Forelimb muscle (tissue), 1 donor: ENCODE results near the gene FAM221B. TPM values are rescaled to one million over a fixed set of nuclear protein-coding genes. Genes with fewer than 3 reads are reported as not detected.

Experiments
- DNase-seq: peaks from one replicate; pipeline ENCODE4 v3.0.0-alpha.2; 2013; ENCODE audit warnings: low read depth
- polyA plus RNA-seq: library from polyadenylated mRNA; unstranded; fragments of 120-200 nt; gene quantifications from one replicate; pipeline ENCODE4 v1.2.1, GENCODE V29; 2013; ENCODE audit not compliant: insufficient read length

Gene FAM221B
- polyA plus RNA-seq, 1 donor: 0.18 TPM

- DNase-seq: no peak
These were observed 19.4 kb upstream of the FAM221B start for GRCh38 chr9:35847792-35848572.

- no peak for DNase-seq
These were observed 17.6 kb upstream of the FAM221B start for GRCh38 chr9:35845824-35846771.

- DNase-seq: peak; percentile 91
These were observed 16.2 kb upstream of the FAM221B start for GRCh38 chr9:35844628-35845270.

- no peak for DNase-seq
These were observed 14.3 kb upstream of the FAM221B start for GRCh38 chr9:35842795-35843194.

- DNase-seq: no peak
These were observed 13.7 kb upstream of the FAM221B start for GRCh38 chr9:35842020-35842745.

- no peak for DNase-seq
These were observed 13.0 kb upstream of the FAM221B start for GRCh38 chr9:35841645-35841900.

GRCh38 chr9:35840881-35841644, 12.5 kb upstream of the FAM221B start:
- no peak for DNase-seq

- no peak for DNase-seq
These were observed 11.4 kb upstream of the FAM221B start for GRCh38 chr9:35839926-35840325.

GRCh38 chr9:35836595-35836994, 8.1 kb upstream of the FAM221B start:
- no peak for DNase-seq

GRCh38 chr9:35835766-35836165, 7.2 kb upstream of the FAM221B start:
- DNase-seq: no peak

- DNase-seq: no peak
These were observed 6.7 kb upstream of the FAM221B start for GRCh38 chr9:35835216-35835632.

- DNase-seq: no peak
These were observed 6.0 kb upstream of the FAM221B start for GRCh38 chr9:35834260-35835215.

- DNase-seq: no peak
These were observed 4.3 kb upstream of the FAM221B start for GRCh38 chr9:35832814-35833213.

GRCh38 chr9:35831040-35831439, 2.5 kb upstream of the FAM221B start:
- DNase-seq: no peak

- DNase-seq: no peak
These were observed 1.2 kb upstream of the FAM221B start for GRCh38 chr9:35829764-35830096.

- peak; percentile 81 for DNase-seq
These were observed 692 bp upstream of the FAM221B start, which contains the start of gene TMEM8B for GRCh38 chr9:35829084-35829763. Gene TMEM8B, plus strand, starts transcription at chr9:35829228. Its CDS starts 220 bp downstream, at chr9:35829448.

- DNase-seq: no peak
These were observed 1.0 kb downstream of the FAM221B start for GRCh38 chr9:35827486-35827885.

- no peak for DNase-seq
These were observed 2.3 kb downstream of the FAM221B start for GRCh38 chr9:35826071-35826701.

- no peak for DNase-seq
These were observed 5.6 kb downstream of the FAM221B start for GRCh38 chr9:35822926-35823325.
